Left ventricle myocardium inferior (tissue), 1 donor: ENCODE results near the gene CCSER2. TPM values are rescaled to one million over a fixed set of nuclear protein-coding genes. Genes with fewer than 3 reads are reported as not detected.

Source experiments
- DNase-seq: peaks from one replicate; pipeline ENCODE4 v3.0.0-alpha.2; 2020
- H3K27ac ChIP-seq: fragments of 200-600 bp; replicated peaks from 2 replicates; pipeline ENCODE4 v1.8.0; 2021
- H3K27me3 ChIP-seq: fragments of 200-600 bp; 2 replicates; pipeline ENCODE4 v1.8.0; 2021; ENCODE audit warnings: low read depth
- H3K36me3 ChIP-seq: fragments of 200-600 bp; 2 replicates; pipeline ENCODE4 v1.8.0; 2021
- H3K4me1 ChIP-seq: fragments of 200-600 bp; 2 replicates; pipeline ENCODE4 v1.8.0; 2021
- H3K4me3 ChIP-seq: fragments of 200-600 bp; 2 replicates; pipeline ENCODE4 v1.8.0; 2021; ENCODE audit warnings: mild to moderate bottlenecking, moderate library complexity
- H3K9me3 ChIP-seq: fragments of 200-600 bp; replicated peaks from 2 replicates; pipeline ENCODE4 v1.8.0; 2021
- intact Hi-C: fragments of 100-400 bp; cut with micrococcal nuclease; formaldehyde crosslinking; loops from one replicate; pipeline ENCODE4 v1.11.0; 2022
- total RNA-seq: library from RNA; stranded (reverse); fragmentation: NEBNext Ultra II Directional; extraction: Animal tissue kit (Norgen Biotek cat#: 25700); gene quantifications from one replicate; pipeline ENCODE4 v1.2.1, GENCODE V29; 2021
- TF ChIP-seq, protein P1 (sequence below): fragments of 200-600 bp; IDR thresholded peaks from 2 replicates; pipeline ENCODE4 v1.8.0; 2021; ENCODE audit warnings: antibody characterized with exemption, mild to moderate bottlenecking, borderline replicate concordance
- donor health status: DM: no; HTN: yes; CAD: no; lungs with severe emphysema.

Gene CCSER2
- total RNA-seq, 1 donor from 2014 or later: 175 TPM

- Histone ChIP-seq H3K4me1 (peaks cover 24% of the 10 kb centered on the region), H3K27me3 (no peaks in the 10 kb centered on the region), H3K36me3 (no peaks in the 10 kb centered on the region), H3K9me3 (peaks cover 5% of the 10 kb centered on the region), H3K4me3 (no peak overlapping the region), H3K27ac (no peak overlapping the region)
- DNase-seq: no peak
- TF ChIP-seq, protein P1, sequence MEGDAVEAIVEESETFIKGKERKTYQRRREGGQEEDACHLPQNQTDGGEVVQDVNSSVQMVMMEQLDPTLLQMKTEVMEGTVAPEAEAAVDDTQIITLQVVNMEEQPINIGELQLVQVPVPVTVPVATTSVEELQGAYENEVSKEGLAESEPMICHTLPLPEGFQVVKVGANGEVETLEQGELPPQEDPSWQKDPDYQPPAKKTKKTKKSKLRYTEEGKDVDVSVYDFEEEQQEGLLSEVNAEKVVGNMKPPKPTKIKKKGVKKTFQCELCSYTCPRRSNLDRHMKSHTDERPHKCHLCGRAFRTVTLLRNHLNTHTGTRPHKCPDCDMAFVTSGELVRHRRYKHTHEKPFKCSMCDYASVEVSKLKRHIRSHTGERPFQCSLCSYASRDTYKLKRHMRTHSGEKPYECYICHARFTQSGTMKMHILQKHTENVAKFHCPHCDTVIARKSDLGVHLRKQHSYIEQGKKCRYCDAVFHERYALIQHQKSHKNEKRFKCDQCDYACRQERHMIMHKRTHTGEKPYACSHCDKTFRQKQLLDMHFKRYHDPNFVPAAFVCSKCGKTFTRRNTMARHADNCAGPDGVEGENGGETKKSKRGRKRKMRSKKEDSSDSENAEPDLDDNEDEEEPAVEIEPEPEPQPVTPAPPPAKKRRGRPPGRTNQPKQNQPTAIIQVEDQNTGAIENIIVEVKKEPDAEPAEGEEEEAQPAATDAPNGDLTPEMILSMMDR: no peak
- intact Hi-C loops: no loop called here
These were observed 73.6 kb downstream of the CCSER2 start for GRCh38 chr10:84401854-84402611.

GRCh38 chr10:84404783-84405182 is 76.4 kb downstream of the CCSER2 start:
- H3K4me1 ChIP-seq: peaks cover 19% of the 10 kb centered on the region
- TF ChIP-seq, protein P1: no peak
- DNase-seq: no peak
- H3K9me3 ChIP-seq: peaks cover 5% of the 10 kb centered on the region
- no peaks in the 10 kb centered on the region for H3K27me3 ChIP-seq
- intact Hi-C loops: no loop called here
- H3K36me3 ChIP-seq: no peaks in the 10 kb centered on the region
- H3K27ac ChIP-seq: no peak overlapping the region
- H3K4me3 ChIP-seq: no peak overlapping the region

DNA sequence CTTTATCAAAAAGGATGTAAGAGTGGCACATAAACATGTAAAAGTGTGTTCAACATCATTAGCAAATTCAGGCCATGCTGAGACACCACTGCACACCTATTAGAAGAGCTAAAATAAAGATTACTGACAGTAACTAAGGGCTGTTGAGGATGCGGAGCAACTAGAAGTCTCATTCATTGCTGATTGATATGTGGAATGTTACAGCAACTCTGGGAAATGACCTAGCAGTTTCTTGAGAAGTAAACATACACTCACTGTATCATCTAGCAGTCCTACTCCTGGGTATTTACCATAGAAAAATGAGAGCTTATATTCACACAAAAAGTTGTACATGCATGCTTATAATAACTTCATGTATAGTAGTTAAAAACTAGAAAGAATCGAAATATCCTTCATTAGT is 77.3 kb downstream of the CCSER2 start:
- TF ChIP-seq, protein P1: no peak
- intact Hi-C loops: no loop called here

GRCh38 chr10:84406561-84406960 is 78.2 kb downstream of the CCSER2 start:
- H3K27ac ChIP-seq: no peak overlapping the region
- H3K27me3 ChIP-seq: no peaks in the 10 kb centered on the region
- TF ChIP-seq, protein P1: no peak
- H3K4me1 ChIP-seq: peaks cover 14% of the 10 kb centered on the region
- H3K9me3 ChIP-seq: peaks cover 11% of the 10 kb centered on the region
- H3K36me3 ChIP-seq: no peaks in the 10 kb centered on the region
- DNase-seq: no peak
- no peak overlapping the region for H3K4me3 ChIP-seq
- intact Hi-C loops: no loop called here

More for the DNA sequence above, 77.3 kb downstream of the CCSER2 start:
- no peak for DNase-seq
- Histone ChIP-seq H3K9me3 (peaks cover 6% of the 10 kb centered on the region), H3K27ac (no peak overlapping the region), H3K27me3 (no peaks in the 10 kb centered on the region), H3K36me3 (no peaks in the 10 kb centered on the region), H3K4me1 (peaks cover 19% of the 10 kb centered on the region), H3K4me3 (no peak overlapping the region)

DNA sequence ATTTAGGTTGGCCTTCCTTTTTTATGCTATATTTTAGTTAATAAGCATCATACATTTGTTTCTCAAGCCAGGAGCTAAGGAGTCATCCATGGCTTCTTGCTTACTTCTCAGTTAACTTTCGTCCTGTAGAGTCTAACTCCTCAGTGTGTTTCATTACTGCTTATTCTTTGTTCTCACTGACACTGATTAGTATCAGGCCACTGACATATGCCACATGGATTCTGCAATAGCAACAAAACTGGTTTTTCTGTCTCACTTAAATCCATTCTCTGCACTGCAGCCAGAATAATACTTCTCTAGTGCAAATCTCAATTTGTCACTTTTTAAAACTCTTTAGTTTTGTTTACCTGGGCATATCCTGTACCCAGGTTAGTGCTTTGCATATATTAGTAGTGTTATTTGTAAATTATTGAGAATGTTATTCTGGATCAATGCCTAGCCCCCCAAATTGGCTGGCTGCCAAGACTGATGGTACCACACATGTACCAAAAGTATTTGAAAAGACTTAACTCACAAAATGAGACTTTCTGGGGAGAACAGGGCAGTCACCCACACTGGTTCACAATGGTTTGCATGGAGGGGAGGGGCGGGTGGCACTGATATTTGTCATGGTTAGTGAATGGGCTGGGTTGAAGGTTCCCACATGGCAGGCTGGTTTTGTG is 79.1 kb downstream of the CCSER2 start:
- TF ChIP-seq, protein P1: no peak
- DNase-seq: no peak
- no peaks in the 10 kb centered on the region for H3K36me3 ChIP-seq
- H3K4me1 ChIP-seq: peaks cover 8% of the 10 kb centered on the region
- intact Hi-C loops: no loop called here
- no peaks in the 10 kb centered on the region for H3K27me3 ChIP-seq
- H3K27ac ChIP-seq: no peak overlapping the region
- peaks cover 20% of the 10 kb centered on the region for H3K9me3 ChIP-seq
- no peak overlapping the region for H3K4me3 ChIP-seq
